Caco-2 (cell line): ENCODE data around the gene NIPSNAP3A. TPM values are rescaled to one million over a fixed set of nuclear protein-coding genes. Genes with fewer than 3 reads are reported as not detected.
"Not testable (repeated sequence)": the region's sequence is repeated elsewhere in the genome, so short reads cannot be mapped to it uniquely, and the experiment has no call there.

Source experiments
- BruUV-seq: library from RNA; stranded (reverse); fragments of 400-500 nt; replicated peaks from 2 replicates; lab custom pipeline; 2021; lab: Mats Ljungman, UMichigan
- CTCF ChIA-PET: fragments of 300-600 bp; sonication (Branson Sonifier 250); formaldehyde crosslinking; loops from one replicate; lab custom pipeline; 2022; ENCODE audit warnings: antibody characterized with exemption; lab: Charles Lee
- POLR2A ChIA-PET: fragments of 300-600 bp; sonication (Branson Sonifier 250); formaldehyde crosslinking; loops from one replicate; lab custom pipeline; 2022; ENCODE audit warnings: antibody characterized with exemption; lab: Charles Lee
- DNase-seq, 2 experiments: peaks; one replicate each; pipeline versions ENCODE4 v3.0.0 to v3.0.0-alpha.2; 2020 to 2022
- H3K27me3 ChIP-seq: replicated peaks from 2 replicates; pipeline ENCODE4 v1.6.0; 2011; ENCODE audit warnings: low read length; ENCODE audit not compliant: control insufficient read depth, insufficient read depth
- H3K36me3 ChIP-seq: 2 replicates; pipeline ENCODE4 v1.5.1; 2011; ENCODE audit warnings: low read length; ENCODE audit not compliant: control insufficient read depth, insufficient read depth
- H3K4me1 ChIP-seq: fragments of 250-450 bp; sonication (Bioruptor Pico); 2 replicates; pipeline ENCODE4 v1.5.1; 2020; ENCODE audit warnings: mild to moderate bottlenecking
- H3K4me3 ChIP-seq: 2 replicates; pipeline ENCODE4 v1.5.1; 2011; ENCODE audit warnings: low read depth, mild to moderate bottlenecking, control low read depth, low read length
- H3K9me3 ChIP-seq: fragments of 250-450 bp; sonication (Bioruptor Pico); 2 replicates; pipeline ENCODE4 v1.5.1; 2020; ENCODE audit warnings: mild to moderate bottlenecking, moderate library complexity
- H3K27ac Mint-ChIP-seq: one replicate; pipeline ENCODE4 v1.8.0; 2022; ENCODE audit warnings: mixed read lengths; ENCODE audit not compliant: unreplicated experiment
- H3K27me3 Mint-ChIP-seq: one replicate; pipeline ENCODE4 v1.8.0; 2022; ENCODE audit warnings: mixed read lengths; ENCODE audit not compliant: insufficient read depth, unreplicated experiment
- H3K36me3 Mint-ChIP-seq: one replicate; pipeline ENCODE4 v1.8.0; 2022; ENCODE audit warnings: mild to moderate bottlenecking, mixed read lengths; ENCODE audit not compliant: insufficient read depth, unreplicated experiment
- H3K4me1 Mint-ChIP-seq: one replicate; pipeline ENCODE4 v1.8.0; 2022; ENCODE audit warnings: low read depth, mixed read lengths; ENCODE audit not compliant: unreplicated experiment
- H3K4me3 Mint-ChIP-seq: one replicate; pipeline ENCODE4 v1.8.0; 2022; ENCODE audit warnings: mild to moderate bottlenecking, moderate library complexity, mixed read lengths; ENCODE audit not compliant: unreplicated experiment
- H3K9me3 Mint-ChIP-seq: one replicate; pipeline ENCODE4 v1.8.0; 2022; ENCODE audit warnings: mixed read lengths; ENCODE audit not compliant: unreplicated experiment
- CTCF ChIP-seq, 2 experiments: fragments of 200-600 bp in 1 of 2; IDR thresholded peaks; 1 replicate in 1 of 2; 2 replicates in 1 of 2; pipeline versions ENCODE4 v1.5.1 to v1.8.0; 2011 to 2022; ENCODE audit warnings: antibody characterized with exemption in 1 of 2, control low read depth in 1 of 2, inconsistent platforms in 1 of 2, low read depth in 1 of 2, low read length in 1 of 2, mild to moderate bottlenecking in 1 of 2, moderate library complexity in 1 of 2; ENCODE audit not compliant: insufficient read depth in 1 of 2, severe bottlenecking in 1 of 2, unreplicated experiment in 1 of 2
- intact Hi-C: fragments of 100-400 bp; cut with micrococcal nuclease; formaldehyde crosslinking; loops from one replicate; pipeline ENCODE4 v1.10.0; 2022; ENCODE audit not compliant: unreplicated experiment
- total RNA-seq: library from RNA; stranded (reverse); gene quantifications from 2 replicates; pipeline ENCODE4 v1.2.3, GENCODE V29; 2022

The NIPSNAP3A gene
- total RNA-seq, 1 experiment from 2014 or later: 19.0 TPM

- H3K4me3 ChIP-seq: no peak overlapping the region
- H3K4me1 Mint-ChIP-seq: no peaks in the 10 kb centered on the region
- no peak for DNase-seq
- ChIA-PET CTCF (interaction anchor here (0.5 kb wide), 1 partner anchor 23 kb away, joined by 3 read pairs; no protein-coding TSS in a partner anchor), POLR2A (no interaction called here)
- no peaks in the 10 kb centered on the region for H3K9me3 ChIP-seq
- no peak overlapping the region for H3K27ac Mint-ChIP-seq
- H3K9me3 Mint-ChIP-seq: no peaks in the 10 kb centered on the region
- H3K36me3 ChIP-seq: no peaks in the 10 kb centered on the region
- no peaks in the 10 kb centered on the region for H3K27me3 ChIP-seq
- BruUV-seq: no TSS peak
- H3K27me3 Mint-ChIP-seq: no peaks in the 10 kb centered on the region
- no peak for TF ChIP-seq CTCF (IDR thresholded peaks at IDR 0.05; ENCODE audit: insufficient read depth in 1 of 2, low read depth in 1 of 2, low read length in 1 of 2, severe bottlenecking in 1 of 2, unreplicated experiment in 1 of 2)
- H3K36me3 Mint-ChIP-seq: peaks cover 7% of the 10 kb centered on the region
- no peaks in the 10 kb centered on the region for H3K4me1 ChIP-seq
- intact Hi-C loops: loop anchor here (2.0 kb wide), 1 partner anchor 16 kb away; no protein-coding TSS in a partner anchor
- peak overlapping the region; percentile 90 for H3K4me3 Mint-ChIP-seq
Observed at GRCh38 chr9:104765138-104765537, 17.7 kb downstream of the NIPSNAP3A start.

GRCh38 chr9:104766025-104766424 is 18.5 kb downstream of the NIPSNAP3A start:
- no TSS peak for BruUV-seq
- ChIA-PET CTCF (no interaction called here), POLR2A (no interaction called here)
- Histone ChIP-seq H3K4me3 (no peak overlapping the region), H3K4me1 (no peaks in the 10 kb centered on the region), H3K9me3 (no peaks in the 10 kb centered on the region), H3K27me3 (no peaks in the 10 kb centered on the region), H3K36me3 (no peaks in the 10 kb centered on the region)
- no peak overlapping the region for H3K27ac Mint-ChIP-seq
- peaks cover 7% of the 10 kb centered on the region for H3K36me3 Mint-ChIP-seq
- no peaks in the 10 kb centered on the region for H3K27me3 Mint-ChIP-seq
- no peak for DNase-seq
- no peak overlapping the region for H3K4me3 Mint-ChIP-seq
- H3K9me3 Mint-ChIP-seq: no peaks in the 10 kb centered on the region
- no peak for TF ChIP-seq CTCF (IDR thresholded peaks at IDR 0.05; ENCODE audit: insufficient read depth in 1 of 2, low read depth in 1 of 2, low read length in 1 of 2, severe bottlenecking in 1 of 2, unreplicated experiment in 1 of 2)
- intact Hi-C loops: no loop called here
- no peaks in the 10 kb centered on the region for H3K4me1 Mint-ChIP-seq

DNA sequence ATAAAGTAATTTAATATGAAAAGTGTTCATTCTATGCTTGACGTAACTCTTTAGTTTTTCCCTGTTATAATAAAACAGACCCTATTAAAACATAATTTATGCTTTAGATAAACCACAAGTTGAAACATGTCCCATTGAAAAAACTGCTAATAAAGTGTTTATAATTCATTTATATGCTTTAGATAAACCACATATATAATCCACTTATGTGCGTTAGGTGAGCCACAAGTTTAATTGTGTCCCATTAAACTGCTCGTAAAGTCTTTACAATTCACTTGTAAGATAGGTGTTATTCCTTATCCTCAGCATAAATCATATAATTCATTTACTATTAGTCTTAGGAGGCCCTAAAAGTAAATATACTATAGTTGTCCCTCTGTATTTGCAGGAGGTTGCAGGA is 20.0 kb downstream of the NIPSNAP3A start:
- no peaks in the 10 kb centered on the region for H3K4me1 Mint-ChIP-seq
- no peak overlapping the region for H3K4me3 Mint-ChIP-seq
- no peaks in the 10 kb centered on the region for H3K9me3 Mint-ChIP-seq
- POLR2A ChIA-PET: no interaction called here
- CTCF ChIA-PET: no interaction called here
- Histone ChIP-seq H3K27me3 (no peaks in the 10 kb centered on the region), H3K9me3 (no peaks in the 10 kb centered on the region), H3K4me3 (no peak overlapping the region), H3K4me1 (no peaks in the 10 kb centered on the region), H3K36me3 (no peaks in the 10 kb centered on the region)
- DNase-seq: no peak
- H3K27ac Mint-ChIP-seq: no peak overlapping the region
- H3K36me3 Mint-ChIP-seq: peaks cover 7% of the 10 kb centered on the region
- no peak for TF ChIP-seq CTCF (IDR thresholded peaks at IDR 0.05; ENCODE audit: insufficient read depth in 1 of 2, low read depth in 1 of 2, low read length in 1 of 2, severe bottlenecking in 1 of 2, unreplicated experiment in 1 of 2)
- intact Hi-C loops: no loop called here
- no TSS peak for BruUV-seq
- no peaks in the 10 kb centered on the region for H3K27me3 Mint-ChIP-seq

- H3K4me3 Mint-ChIP-seq, CTCF ChIA-PET, BruUV-seq, H3K27me3 Mint-ChIP-seq, H3K4me1 Mint-ChIP-seq, H3K27ac Mint-ChIP-seq, H3K9me3 ChIP-seq, H3K4me1 ChIP-seq, H3K36me3 ChIP-seq, H3K27me3 ChIP-seq, intact Hi-C loops, H3K4me3 ChIP-seq, H3K9me3 Mint-ChIP-seq, POLR2A ChIA-PET, H3K36me3 Mint-ChIP-seq, DNase-seq: not testable (repeated sequence)
Observed at GRCh38 chr9:104769029-104769428, 21.5 kb downstream of the NIPSNAP3A start.
